HG02623 (cell line): ENCODE measurements around the gene AQR.
"Not testable (repeated sequence)": the region's sequence is repeated elsewhere in the genome, so short reads cannot be mapped to it uniquely, and the experiment has no call there.

Experiments used
- ATAC-seq: cut with Tn5 transposase; IDR thresholded peaks from one replicate; pipeline ENCODE4 v1.9.1; 2021; ENCODE audit warnings: moderate library complexity; ENCODE audit not compliant: unreplicated experiment

The AQR gene

GRCh38 chr15:34953851-34954250, 15.7 kb downstream of the AQR start:
- no peak for ATAC-seq

- no peak for ATAC-seq
Observed at GRCh38 chr15:34952481-34952880, 17.1 kb downstream of the AQR start.

- ATAC-seq = no peak
Observed at GRCh38 chr15:34951993-34952392, 17.5 kb downstream of the AQR start.

GRCh38 chr15:34944936-34945335, 24.6 kb downstream of the AQR start:
- ATAC-seq = no peak

- no peak for ATAC-seq
Observed at GRCh38 chr15:34943711-34944110, 25.8 kb downstream of the AQR start.

GRCh38 chr15:34943264-34943663, 26.3 kb downstream of the AQR start:
- ATAC-seq = not testable (repeated sequence)

GRCh38 chr15:34942363-34942762, 27.2 kb downstream of the AQR start:
- ATAC-seq = no peak

- ATAC-seq = no peak
Observed at GRCh38 chr15:34941831-34942230, 27.7 kb downstream of the AQR start.

- no peak for ATAC-seq
Observed at GRCh38 chr15:34941185-34941698, 28.3 kb downstream of the AQR start.

- ATAC-seq = no peak
Observed at GRCh38 chr15:34933432-34933975, 36.0 kb downstream of the AQR start.

GRCh38 chr15:34928349-34928748, 41.2 kb downstream of the AQR start:
- not testable (repeated sequence) for ATAC-seq

- no peak for ATAC-seq
Observed at GRCh38 chr15:34927726-34928125, 41.8 kb downstream of the AQR start.

- ATAC-seq = no peak
Observed at GRCh38 chr15:34914317-34914716, 55.2 kb downstream of the AQR start.

GRCh38 chr15:34905047-34905446, 64.5 kb downstream of the AQR start:
- ATAC-seq = no peak

GRCh38 chr15:34904527-34904926, 65.0 kb downstream of the AQR start:
- no peak for ATAC-seq

GRCh38 chr15:34900748-34901147, 68.8 kb downstream of the AQR start:
- no peak for ATAC-seq

- no peak for ATAC-seq
Observed at GRCh38 chr15:34896183-34896582, 73.4 kb downstream of the AQR start.

GRCh38 chr15:34893967-34894366, 75.6 kb downstream of the AQR start:
- no peak for ATAC-seq

- no peak for ATAC-seq
Observed at GRCh38 chr15:34892963-34893591, 76.5 kb downstream of the AQR start.

- no peak for ATAC-seq
Observed at GRCh38 chr15:34890424-34890823, 79.1 kb downstream of the AQR start.

- ATAC-seq = no peak
Observed at GRCh38 chr15:34889476-34889875, 80.1 kb downstream of the AQR start.

GRCh38 chr15:34886134-34886533, 83.4 kb downstream of the AQR start:
- no peak for ATAC-seq

GRCh38 chr15:34883633-34884032, 85.9 kb downstream of the AQR start:
- ATAC-seq = no peak
